Endothelial cell of umbilical vein (primary cell): ENCODE measurements around the gene CLINT1. TPM values are rescaled to one million over a fixed set of nuclear protein-coding genes. Genes with fewer than 3 reads are reported as not detected.

Experiments
- BruUV-seq: library from RNA; stranded (reverse); fragments of 400-500 nt; replicated peaks from 2 replicates; lab custom pipeline; 2021; lab: Mats Ljungman, UMichigan
- CTCF ChIA-PET: fragments of 300-600, 350-600 bp; sonication (Branson Sonifier 250); formaldehyde crosslinking; loops from one replicate; lab custom pipeline; 2021; ENCODE audit warnings: antibody characterized with exemption, inconsistent platforms; lab: Charles Lee
- POLR2A ChIA-PET: fragments of 300-600, 350-600 bp; sonication (Branson Sonifier 250); formaldehyde crosslinking; loops from one replicate; lab custom pipeline; 2021; ENCODE audit warnings: antibody characterized with exemption, inconsistent platforms; lab: Charles Lee
- DNase-seq: peaks from one replicate; pipeline ENCODE4 v3.0.0-alpha.2; 2011; ENCODE audit warnings: low read depth, low spot score
- FAIRE-seq: peaks from 2 replicates; lab custom pipeline; 2011; peaks lifted over from hg19 to GRCh38; lab: Jason Lieb, UNC
- H2AFZ ChIP-seq: 2 replicates; pipeline ENCODE4 v1.6.0; 2012; ENCODE audit warnings: low read depth, low read length, control low read depth, inconsistent platforms
- H3K27ac ChIP-seq: 2 replicates; pipeline ENCODE4 v1.5.1; 2011; ENCODE audit warnings: low read depth, mild to moderate bottlenecking, control low read depth, low read length, moderate library complexity; ENCODE audit not compliant: insufficient read depth
- H3K27me3 ChIP-seq, 2 experiments: 2 replicates each; pipeline versions ENCODE4 v1.6.0 to v1.6.1; 2011; ENCODE audit warnings: low read length in 2 of 2, mixed read lengths in 1 of 2; ENCODE audit not compliant: control insufficient read depth in 2 of 2, insufficient read depth in 2 of 2
- H3K36me3 ChIP-seq, 2 experiments: 2 replicates in 1 of 2; 3 replicates in 1 of 2; pipeline ENCODE4 v1.5.1; 2011; ENCODE audit warnings: low read length in 2 of 2, mild to moderate bottlenecking in 1 of 2, moderate library complexity in 1 of 2; ENCODE audit not compliant: control insufficient read depth in 2 of 2, insufficient read depth in 2 of 2; ENCODE audit errors: extremely low read depth in 1 of 2
- H3K4me1 ChIP-seq: 3 replicates; pipeline ENCODE4 v1.5.1; 2011; ENCODE audit warnings: mild to moderate bottlenecking, low read length; ENCODE audit not compliant: control insufficient read depth, insufficient read depth; ENCODE audit errors: extremely low read depth
- H3K4me2 ChIP-seq: 2 replicates; pipeline ENCODE4 v1.6.1; 2011; ENCODE audit warnings: low read length, control low read depth, mixed read lengths; ENCODE audit not compliant: insufficient read depth
- H3K4me3 ChIP-seq, 3 experiments: fragments of 200-600 bp in 1 of 3; sonication (generic), shearing (Covaris generic) in 1 of 3; replicated peaks in 1 of 3; 2 replicates each; pipeline ENCODE4 v1.5.1; 2011 to 2016; ENCODE audit warnings: control low read depth in 3 of 3, low read length in 3 of 3, mild to moderate bottlenecking in 2 of 3, inconsistent platforms in 1 of 3, low read depth in 1 of 3, moderate library complexity in 1 of 3; ENCODE audit not compliant: insufficient read depth in 1 of 3
- H3K79me2 ChIP-seq: 2 replicates; pipeline ENCODE4 v1.6.0; 2012; ENCODE audit warnings: low read length, inconsistent platforms; ENCODE audit not compliant: control insufficient read depth, insufficient read depth
- H3K9ac ChIP-seq: replicated peaks from 2 replicates; pipeline ENCODE3; 2011; ENCODE audit warnings: low read length, control low read depth; ENCODE audit not compliant: insufficient read depth; ENCODE audit errors: extremely low read depth
- H3K9me1 ChIP-seq: replicated peaks from 3 replicates; pipeline ENCODE4 v1.6.0; 2011; ENCODE audit warnings: mild to moderate bottlenecking, low read length; ENCODE audit not compliant: control insufficient read depth, insufficient read depth; ENCODE audit errors: extremely low read depth
- H3K9me3 ChIP-seq: replicated peaks from 2 replicates; pipeline ENCODE4 v1.5.1; 2012; ENCODE audit warnings: low read length, inconsistent platforms; ENCODE audit not compliant: control insufficient read depth, insufficient read depth
- H4K20me1 ChIP-seq: replicated peaks from 2 replicates; pipeline ENCODE3; 2011; ENCODE audit warnings: mild to moderate bottlenecking, low read length; ENCODE audit not compliant: control insufficient read depth, insufficient read depth; ENCODE audit errors: extremely low read depth
- CTCF ChIP-seq, 2 donors: IDR thresholded peaks; 1 replicate in 1 of 2; 2 replicates in 1 of 2; pipeline ENCODE4 v1.5.1; 2011; ENCODE audit warnings: low read length in 2 of 2, mild to moderate bottlenecking in 2 of 2, moderate library complexity in 2 of 2, control low read depth in 1 of 2, inconsistent platforms in 1 of 2, low read depth in 1 of 2; ENCODE audit not compliant: insufficient read depth in 1 of 2; ENCODE audit errors: extremely low read depth in 1 of 2
- GATA2 ChIP-seq: IDR thresholded peaks from 2 replicates; pipeline ENCODE4 v1.7.0; 2011; ENCODE audit warnings: low read depth, mild to moderate bottlenecking, moderate library complexity, mixed read lengths, low read length; ENCODE audit not compliant: insufficient read length, insufficient read depth
- JUN ChIP-seq: IDR thresholded peaks from 2 replicates; pipeline ENCODE4 v1.6.1; 2011; ENCODE audit warnings: borderline replicate concordance, low read depth; ENCODE audit not compliant: insufficient read length, insufficient read depth
- MAX ChIP-seq: IDR thresholded peaks from 2 replicates; pipeline ENCODE4 v1.6.1; 2011; ENCODE audit not compliant: insufficient read depth, insufficient read length
- POLR2A ChIP-seq: IDR thresholded peaks from 2 replicates; pipeline ENCODE4 v1.6.1; 2012; ENCODE audit warnings: low read depth, mild to moderate bottlenecking, control low read depth, low read length
- POLR2AphosphoS5 ChIP-seq: IDR thresholded peaks from 2 replicates; pipeline ENCODE4 v1.6.1; 2012; ENCODE audit warnings: low read depth, mild to moderate bottlenecking, control low read depth, low read length, moderate library complexity; ENCODE audit not compliant: insufficient read depth
- dilution Hi-C: fragments of 300-500 bp; cut with MboI; formaldehyde crosslinking; loops from one replicate; pipeline ENCODE4 v1.15.0; 2019; ENCODE audit warnings: low sequenced_read_pairs; ENCODE audit not compliant: extremely low pct_ligation_motif_present
- intact Hi-C: fragments of 100-400 bp; cut with micrococcal nuclease; formaldehyde crosslinking; loops from one replicate; pipeline ENCODE4 v1.10.0; 2022
- polyA plus RNA-seq, 4 experiments: library from polyadenylated mRNA; depleted of rRNA in 3 of 4; stranded (reverse) in 3 of 4; unstranded in 1 of 4; fragments of >200 nt; gene quantifications; 2 replicates each; pipeline versions ENCODE4 v1.2.1 to v1.2.3, GENCODE V29; 2011 to 2012; ENCODE audit warnings: missing spikeins in 1 of 4
- total RNA-seq: library from RNA; stranded (reverse); gene quantifications from 2 replicates; pipeline ENCODE4 v1.2.3, GENCODE V29; 2021

The CLINT1 gene
- total and polyA plus RNA-seq, 2 donors (not counting 3 experiments of a cell fraction or from before 2014, with no cell fraction given) = 76.6 to 158 TPM

- no peaks in the 10 kb centered on the region for H3K36me3 ChIP-seq
- no peak overlapping the region for H3K4me2 ChIP-seq
- H3K9me1 ChIP-seq = no peaks in the 10 kb centered on the region
- peaks cover 0 to 3% of the 10 kb centered on the region in 2 experiments for H3K27me3 ChIP-seq
- no peaks in the 10 kb centered on the region for H4K20me1 ChIP-seq
- H3K9ac ChIP-seq = no peak overlapping the region
- dilution Hi-C loops (no loop called here), intact Hi-C loops (no loop called here)
- CTCF ChIA-PET = interaction anchor here (0.6 kb wide), 1 partner anchor 182 kb away, joined by 3 read pairs; no protein-coding TSS in a partner anchor
- H3K4me1 ChIP-seq = no peaks in the 10 kb centered on the region
- H2AFZ ChIP-seq = no peak overlapping the region
- no peak overlapping the region for H3K27ac ChIP-seq
- H3K4me3 ChIP-seq = no peak overlapping the region
- no peak for DNase-seq
- no peaks in the 10 kb centered on the region for H3K9me3 ChIP-seq
- TF ChIP-seq MAX (no peak), CTCF (IDR thresholded peaks at IDR 0.05; ENCODE audit: extremely low read depth in 1 of 2, insufficient read depth in 1 of 2, low read depth in 1 of 2, low read length in 2 of 2) (no peak), JUN (no peak), POLR2A (no peak), POLR2AphosphoS5 (no peak), GATA2 (no peak)
- H3K79me2 ChIP-seq = no peaks in the 10 kb centered on the region
- no peak for FAIRE-seq
- no TSS peak for BruUV-seq
- POLR2A ChIA-PET = no interaction called here
These were observed 92.0 kb downstream of the CLINT1 start for GRCh38 chr5:157766902-157767301.
